Left kidney (tissue), 2 donors: ENCODE results near the gene ZNF385A. TPM values are rescaled to one million over a fixed set of nuclear protein-coding genes. Genes with fewer than 3 reads are reported as not detected.
A peak's percentile ranks its signal among the peaks of the same experiment; 100 is the strongest.

Source experiments
- DNase-seq: peaks from one replicate; pipeline ENCODE4 v3.0.0-alpha.2; 2013
- polyA plus RNA-seq: library from polyadenylated mRNA; unstranded; fragments of 120-200 nt; gene quantifications from one replicate; pipeline ENCODE4 v1.2.1, GENCODE V29; 2013; ENCODE audit not compliant: insufficient read length

The ZNF385A gene
- polyA plus RNA-seq, 1 donor, result 10.8 TPM

GRCh38 chr12:54374562-54375258 is 9.8 kb downstream of the ZNF385A start:
- no peak for DNase-seq

GRCh38 chr12:54373649-54374561 is 10.6 kb downstream of the ZNF385A start:
- DNase-seq, result no peak

GRCh38 chr12:54372113-54372806 is 12.3 kb downstream of the ZNF385A start:
- DNase-seq, result no peak

GRCh38 chr12:54371328-54372112 is 13.0 kb downstream of the ZNF385A start:
- no peak for DNase-seq

- DNase-seq, result peak; percentile 83
Measured at GRCh38 chr12:54370171-54370730, 14.3 kb downstream of the ZNF385A start.

GRCh38 chr12:54369597-54370131 is 14.9 kb downstream of the ZNF385A start:
- DNase-seq, result no peak

GRCh38 chr12:54368709-54369596 is 15.6 kb downstream of the ZNF385A start:
- DNase-seq, result peak; percentile 95

- DNase-seq, result no peak
Measured at GRCh38 chr12:54368025-54368708, 16.4 kb downstream of the ZNF385A start.

GRCh38 chr12:54364413-54364812 is 20.1 kb downstream of the ZNF385A start, which contains the start of gene GPR84:
Gene GPR84, minus strand, starts transcription at chr12:54364486. Its CDS starts 635 bp downstream, at chr12:54363851.
- DNase-seq, result no peak

GRCh38 chr12:54363618-54364017 is 20.9 kb downstream of the ZNF385A start:
- DNase-seq, result no peak

- DNase-seq, result no peak
Measured at GRCh38 chr12:54363047-54363446, 21.5 kb downstream of the ZNF385A start.

- peak; percentile 94 for DNase-seq
Measured at GRCh38 chr12:54360717-54361456, 23.6 kb downstream of the ZNF385A start.

GRCh38 chr12:54359762-54360351 is 24.7 kb downstream of the ZNF385A start:
- no peak for DNase-seq

- DNase-seq, result peak; percentile 100
Measured at GRCh38 chr12:54358945-54359761, 25.4 kb downstream of the ZNF385A start.

- DNase-seq, result no peak
Measured at GRCh38 chr12:54358191-54358944, 26.2 kb downstream of the ZNF385A start.

- DNase-seq, result no peak
Measured at GRCh38 chr12:54357506-54358190, 26.9 kb downstream of the ZNF385A start.
